ENCODE data around the gene SH2D4B.

DNA sequence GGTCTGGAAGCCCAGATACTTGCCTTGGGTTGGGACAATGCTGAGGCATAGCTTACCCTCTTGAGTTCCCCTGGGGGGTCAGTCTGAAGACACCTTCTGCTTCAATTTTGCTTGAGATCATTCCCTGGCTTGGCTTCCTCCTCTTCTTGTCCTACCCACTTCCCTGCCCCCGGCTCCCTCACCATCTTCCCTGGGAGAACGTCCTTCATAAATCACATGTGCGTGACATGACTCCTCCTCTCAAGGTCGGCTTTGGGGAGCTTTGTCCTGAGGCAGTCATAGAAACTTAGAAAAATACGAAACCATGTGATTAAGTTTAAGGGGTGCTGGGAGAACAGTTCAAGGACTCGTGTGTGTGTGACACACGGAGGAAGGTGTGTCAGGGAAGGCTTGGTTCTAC is 122.6 kb downstream of the SH2D4B start:
- TF ChIP-seq, protein P1, sequence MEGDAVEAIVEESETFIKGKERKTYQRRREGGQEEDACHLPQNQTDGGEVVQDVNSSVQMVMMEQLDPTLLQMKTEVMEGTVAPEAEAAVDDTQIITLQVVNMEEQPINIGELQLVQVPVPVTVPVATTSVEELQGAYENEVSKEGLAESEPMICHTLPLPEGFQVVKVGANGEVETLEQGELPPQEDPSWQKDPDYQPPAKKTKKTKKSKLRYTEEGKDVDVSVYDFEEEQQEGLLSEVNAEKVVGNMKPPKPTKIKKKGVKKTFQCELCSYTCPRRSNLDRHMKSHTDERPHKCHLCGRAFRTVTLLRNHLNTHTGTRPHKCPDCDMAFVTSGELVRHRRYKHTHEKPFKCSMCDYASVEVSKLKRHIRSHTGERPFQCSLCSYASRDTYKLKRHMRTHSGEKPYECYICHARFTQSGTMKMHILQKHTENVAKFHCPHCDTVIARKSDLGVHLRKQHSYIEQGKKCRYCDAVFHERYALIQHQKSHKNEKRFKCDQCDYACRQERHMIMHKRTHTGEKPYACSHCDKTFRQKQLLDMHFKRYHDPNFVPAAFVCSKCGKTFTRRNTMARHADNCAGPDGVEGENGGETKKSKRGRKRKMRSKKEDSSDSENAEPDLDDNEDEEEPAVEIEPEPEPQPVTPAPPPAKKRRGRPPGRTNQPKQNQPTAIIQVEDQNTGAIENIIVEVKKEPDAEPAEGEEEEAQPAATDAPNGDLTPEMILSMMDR (IDR thresholded peaks at IDR 0.05): no peak
- TF ChIP-seq POLR2A (IDR thresholded peaks at IDR 0.05) (no peak), POLR2AphosphoS5 (IDR thresholded peaks at IDR 0.05) (no peak)

Measured in sigmoid colon (tissue), 4 donors.